Measurements from ENCODE around the gene INTS11. TPM values are rescaled to one million over a fixed set of nuclear protein-coding genes. Genes with fewer than 3 reads are reported as not detected.
A peak's percentile ranks its signal among the peaks of the same experiment; 100 is the strongest.

Gene INTS11
- total and polyA plus RNA-seq, 9 of the 15 experiments (the other 6 are each of a cell fraction or from before 2014, with no cell fraction given) = 3.6 to 183 (median 110) TPM

DNA sequence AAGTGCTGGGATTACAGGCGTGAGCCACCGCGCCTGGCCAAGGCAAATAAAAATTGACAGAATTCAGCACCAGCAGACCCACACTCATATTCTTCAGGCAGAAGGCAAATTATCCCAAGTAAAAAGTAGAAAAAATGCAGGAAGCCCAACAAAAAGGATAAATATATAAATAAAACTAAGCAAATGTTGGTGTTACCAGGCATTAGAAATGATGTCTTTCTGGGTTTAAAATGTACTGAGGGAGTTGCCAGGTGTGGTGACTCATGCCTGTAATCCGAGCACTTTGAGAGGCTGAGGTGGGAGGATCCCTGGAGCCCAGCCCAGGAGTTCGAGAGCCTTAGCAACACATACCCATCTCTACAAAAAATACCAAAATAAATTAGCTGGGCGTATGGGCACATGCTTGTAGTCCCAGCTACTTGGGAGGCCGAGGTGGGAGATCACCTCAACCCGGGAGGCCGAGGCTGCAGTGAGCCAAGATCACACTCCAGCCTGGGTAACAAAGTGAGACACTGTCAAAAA lies 6.3 kb downstream of the INTS11 start (continued):
- TF ChIP-seq TAL1 (IDR thresholded peaks at IDR 0.05) (no peak), CTBP1 (IDR thresholded peaks at IDR 0.05; ENCODE audit: borderline replicate concordance) (peak; percentile 40; the same call in 1 of the 2 replicates), LCOR (CRISPR knock-in tag; IDR thresholded peaks at IDR 0.05) (0 out of 2 replicates have a peak, but pooled peaks have one; percentile 31), ZNF766 (CRISPR knock-in tag; conservative IDR thresholded peaks at IDR 0.05) (no peak), GABPB2 (CRISPR knock-in tag; conservative IDR thresholded peaks at IDR 0.05) (no peak), KLF13 (tag; IDR thresholded peaks at IDR 0.05; ENCODE audit: borderline replicate concordance, low read depth) (0 out of 2 replicates have a peak, but pooled peaks have one; percentile 39), RAD21 (CRISPR knock-in tag; conservative IDR thresholded peaks at IDR 0.05 in 1 of 2, IDR thresholded peaks at IDR 0.05 in 1 of 2) (no peak), MED1 (CRISPR knock-in tag; IDR thresholded peaks at IDR 0.05; ENCODE audit: borderline replicate concordance) (no peak), ARID2 (IDR thresholded peaks at IDR 0.05) (no peak), ESRRB (CRISPR knock-in tag; IDR thresholded peaks at IDR 0.05; ENCODE audit: borderline replicate concordance) (no peak), ARID1B (IDR thresholded peaks at IDR 0.05) (peak; percentile 72), RCOR1 (IDR thresholded peaks at IDR 0.05; ENCODE audit: borderline replicate concordance in 1 of 2, low read depth in 2 of 2, low read length in 2 of 2) (peak in 1 of 2 experiments; percentile 68; a peak in 1 of 4 replicates), ZNF24 (IDR thresholded peaks at IDR 0.05) (no peak), CBX8 (IDR thresholded peaks at IDR 0.05; ENCODE audit: borderline replicate concordance, extremely low read depth, low read depth, low read length, poor library complexity, severe bottlenecking) (no peak), ZEB2 (IDR thresholded peaks at IDR 0.05) (0 out of 2 replicates have a peak, but pooled peaks have one; percentile 35), EP300 (IDR thresholded peaks at IDR 0.05; ENCODE audit: low read length) (peak; percentile 29; the same call in 1 of the 2 replicates), NFE2 (IDR thresholded peaks at IDR 0.05; ENCODE audit: low read depth) (peak; percentile 26; the same call in 1 of the 2 replicates), ZNF184 (CRISPR knock-in tag; IDR thresholded peaks at IDR 0.05) (no peak), GTF2F1 (IDR thresholded peaks at IDR 0.05; ENCODE audit: low read depth, low read length) (no peak)
- TF ChIP-seq, protein P1, sequence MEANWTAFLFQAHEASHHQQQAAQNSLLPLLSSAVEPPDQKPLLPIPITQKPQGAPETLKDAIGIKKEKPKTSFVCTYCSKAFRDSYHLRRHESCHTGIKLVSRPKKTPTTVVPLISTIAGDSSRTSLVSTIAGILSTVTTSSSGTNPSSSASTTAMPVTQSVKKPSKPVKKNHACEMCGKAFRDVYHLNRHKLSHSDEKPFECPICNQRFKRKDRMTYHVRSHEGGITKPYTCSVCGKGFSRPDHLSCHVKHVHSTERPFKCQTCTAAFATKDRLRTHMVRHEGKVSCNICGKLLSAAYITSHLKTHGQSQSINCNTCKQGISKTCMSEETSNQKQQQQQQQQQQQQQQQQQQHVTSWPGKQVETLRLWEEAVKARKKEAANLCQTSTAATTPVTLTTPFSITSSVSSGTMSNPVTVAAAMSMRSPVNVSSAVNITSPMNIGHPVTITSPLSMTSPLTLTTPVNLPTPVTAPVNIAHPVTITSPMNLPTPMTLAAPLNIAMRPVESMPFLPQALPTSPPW (CRISPR knock-in tag; IDR thresholded peaks at IDR 0.05) = peak; percentile 28; the same call in 1 of the 2 replicates
- TF ChIP-seq, protein P2, sequence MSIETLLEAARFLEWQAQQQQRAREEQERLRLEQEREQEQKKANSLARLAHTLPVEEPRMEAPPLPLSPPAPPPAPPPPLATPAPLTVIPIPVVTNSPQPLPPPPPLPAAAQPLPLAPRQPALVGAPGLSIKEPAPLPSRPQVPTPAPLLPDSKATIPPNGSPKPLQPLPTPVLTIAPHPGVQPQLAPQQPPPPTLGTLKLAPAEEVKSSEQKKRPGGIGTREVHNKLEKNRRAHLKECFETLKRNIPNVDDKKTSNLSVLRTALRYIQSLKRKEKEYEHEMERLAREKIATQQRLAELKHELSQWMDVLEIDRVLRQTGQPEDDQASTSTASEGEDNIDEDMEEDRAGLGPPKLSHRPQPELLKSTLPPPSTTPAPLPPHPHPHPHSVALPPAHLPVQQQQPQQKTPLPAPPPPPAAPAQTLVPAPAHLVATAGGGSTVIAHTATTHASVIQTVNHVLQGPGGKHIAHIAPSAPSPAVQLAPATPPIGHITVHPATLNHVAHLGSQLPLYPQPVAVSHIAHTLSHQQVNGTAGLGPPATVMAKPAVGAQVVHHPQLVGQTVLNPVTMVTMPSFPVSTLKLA (conservative IDR thresholded peaks at IDR 0.05) = peak in 1 of 2 experiments; percentile 28; a peak in 1 of 4 replicates
- TF ChIP-seq, protein P3, sequence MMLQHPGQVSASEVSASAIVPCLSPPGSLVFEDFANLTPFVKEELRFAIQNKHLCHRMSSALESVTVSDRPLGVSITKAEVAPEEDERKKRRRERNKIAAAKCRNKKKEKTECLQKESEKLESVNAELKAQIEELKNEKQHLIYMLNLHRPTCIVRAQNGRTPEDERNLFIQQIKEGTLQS (IDR thresholded peaks at IDR 0.05) = peak; percentile 94
- TF ChIP-seq, protein P3 (CRISPR knock-in tag; conservative IDR thresholded peaks at IDR 0.05) = no peak
- TF ChIP-seq, protein P4, sequence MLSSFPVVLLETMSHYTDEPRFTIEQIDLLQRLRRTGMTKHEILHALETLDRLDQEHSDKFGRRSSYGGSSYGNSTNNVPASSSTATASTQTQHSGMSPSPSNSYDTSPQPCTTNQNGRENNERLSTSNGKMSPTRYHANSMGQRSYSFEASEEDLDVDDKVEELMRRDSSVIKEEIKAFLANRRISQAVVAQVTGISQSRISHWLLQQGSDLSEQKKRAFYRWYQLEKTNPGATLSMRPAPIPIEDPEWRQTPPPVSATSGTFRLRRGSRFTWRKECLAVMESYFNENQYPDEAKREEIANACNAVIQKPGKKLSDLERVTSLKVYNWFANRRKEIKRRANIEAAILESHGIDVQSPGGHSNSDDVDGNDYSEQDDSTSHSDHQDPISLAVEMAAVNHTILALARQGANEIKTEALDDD (IDR thresholded peaks at IDR 0.05) = no peak

Data from K562 (cell line).